GM18508 (cell line): ENCODE results near the gene PANK1.
"Not testable (repeated sequence)": the region's sequence is repeated elsewhere in the genome, so short reads cannot be mapped to it uniquely, and the experiment has no call there.

ENCODE experiments used
- ATAC-seq: cut with Tn5 transposase; IDR thresholded peaks from one replicate; pipeline ENCODE4 v1.9.1; 2021; ENCODE audit warnings: moderate number of reproducible peaks; ENCODE audit not compliant: insufficient read depth, unreplicated experiment

The PANK1 gene

GRCh38 chr10:89624020-89624419 lies 21.0 kb downstream of the PANK1 start:
- ATAC-seq: no peak

GRCh38 chr10:89622151-89622550 lies 22.9 kb downstream of the PANK1 start:
- ATAC-seq: no peak

GRCh38 chr10:89621438-89621837 lies 23.6 kb downstream of the PANK1 start:
- ATAC-seq: no peak

- ATAC-seq: not testable (repeated sequence)
Measured at GRCh38 chr10:89620296-89620695, 24.7 kb downstream of the PANK1 start.

GRCh38 chr10:89615824-89616223 lies 29.2 kb downstream of the PANK1 start:
- no peak for ATAC-seq

- ATAC-seq: no peak
Measured at GRCh38 chr10:89615112-89615511, 29.9 kb downstream of the PANK1 start.

GRCh38 chr10:89613582-89613981 lies 31.5 kb downstream of the PANK1 start:
- no peak for ATAC-seq

- ATAC-seq: no peak
Measured at GRCh38 chr10:89611282-89611681, 33.8 kb downstream of the PANK1 start.

GRCh38 chr10:89609833-89610346 lies 35.2 kb downstream of the PANK1 start:
- no peak for ATAC-seq

GRCh38 chr10:89604200-89604599 lies 40.8 kb downstream of the PANK1 start:
- ATAC-seq: no peak

GRCh38 chr10:89602919-89603318 lies 42.1 kb downstream of the PANK1 start:
- no peak for ATAC-seq

- no peak for ATAC-seq
Measured at GRCh38 chr10:89601728-89602361, 43.2 kb downstream of the PANK1 start.

GRCh38 chr10:89600041-89600440 lies 45.0 kb downstream of the PANK1 start:
- no peak for ATAC-seq

- no peak for ATAC-seq
Measured at GRCh38 chr10:89593043-89593442, 52.0 kb downstream of the PANK1 start.

GRCh38 chr10:89592539-89592938 lies 52.5 kb downstream of the PANK1 start:
- no peak for ATAC-seq

- no peak for ATAC-seq
Measured at GRCh38 chr10:89591796-89592271, 53.2 kb downstream of the PANK1 start.

- no peak for ATAC-seq
Measured at GRCh38 chr10:89591111-89591795, 53.8 kb downstream of the PANK1 start.

- no peak for ATAC-seq
Measured at GRCh38 chr10:89590326-89590725, 54.7 kb downstream of the PANK1 start.

- ATAC-seq: no peak
Measured at GRCh38 chr10:89589101-89589720, 55.8 kb downstream of the PANK1 start.

- ATAC-seq: no peak
Measured at GRCh38 chr10:89588671-89589070, 56.4 kb downstream of the PANK1 start.

- ATAC-seq: no peak
Measured at GRCh38 chr10:89582022-89582421, 63.0 kb downstream of the PANK1 start.
